GM13976 (cell line): ENCODE measurements around the gene ANO1.

Experiments used
- DNase-seq: peaks from one replicate; pipeline ENCODE4 v3.0.0; 2012; ENCODE audit warnings: low spot score
- CTCF ChIP-seq: IDR thresholded peaks from 2 replicates; pipeline ENCODE4 v1.5.1; 2012; ENCODE audit warnings: borderline replicate concordance, mild to moderate bottlenecking; ENCODE audit not compliant: insufficient read depth; ENCODE audit errors: extremely low read depth, missing control alignments, control extremely low read depth
- in situ Hi-C: fragments of 300-500 bp; cut with MboI; formaldehyde crosslinking; loops from one replicate; pipeline ENCODE4 v1.12.0; 2022; ENCODE audit warnings: low sequenced_read_pairs, mixed read lengths, inconsistent platforms; ENCODE audit not compliant: unreplicated experiment

ANO1 gene

GRCh38 chr11:70118642-70119041 is 40.5 kb downstream of the ANO1 start:
- no peak for DNase-seq
- in situ Hi-C loops: no loop called here
- no peak for TF ChIP-seq CTCF

- no peak for TF ChIP-seq CTCF
- DNase-seq: no peak
- in situ Hi-C loops: no loop called here
Measured at GRCh38 chr11:70119502-70119901, 41.4 kb downstream of the ANO1 start.

GRCh38 chr11:70120674-70121073 is 42.6 kb downstream of the ANO1 start:
- no peak for TF ChIP-seq CTCF

GRCh38 chr11:70122490-70123198 is 44.5 kb downstream of the ANO1 start:
- no peak for DNase-seq
- no peak for TF ChIP-seq CTCF
- in situ Hi-C loops: no loop called here

More at GRCh38 chr11:70120674-70121073, 42.6 kb downstream of the ANO1 start:
- no peak for DNase-seq
- in situ Hi-C loops: no loop called here

- TF ChIP-seq CTCF: no peak
- in situ Hi-C loops: no loop called here
- DNase-seq: no peak
Measured at GRCh38 chr11:70123711-70124110, 45.6 kb downstream of the ANO1 start.

- no peak for TF ChIP-seq CTCF
- no peak for DNase-seq
- in situ Hi-C loops: no loop called here
Measured at GRCh38 chr11:70124321-70125000, 46.3 kb downstream of the ANO1 start.

GRCh38 chr11:70126494-70126893 is 48.4 kb downstream of the ANO1 start:
- in situ Hi-C loops: no loop called here
- no peak for DNase-seq
- no peak for TF ChIP-seq CTCF
